Neural cell (in vitro differentiated cells): ENCODE results near the gene TNFSF11. TPM values are rescaled to one million over a fixed set of nuclear protein-coding genes. Genes with fewer than 3 reads are reported as not detected.

Experiments
- H2AFZ ChIP-seq: fragments of 200-600, 300-800 bp; sonication (generic), shearing (Covaris generic); 2 replicates; pipeline ENCODE4 v1.6.0; 2014; ENCODE audit warnings: low read depth, mild to moderate bottlenecking, antibody characterized with exemption, low read length, moderate library complexity
- H3F3A ChIP-seq: fragments of 200-600 bp; shearing (Covaris generic); 2 replicates; pipeline ENCODE4 v1.6.1; 2016; ENCODE audit warnings: mild to moderate bottlenecking, moderate library complexity, mixed read lengths, antibody characterized with exemption, low read length; ENCODE audit not compliant: insufficient read depth, poor library complexity, severe bottlenecking
- H3K27ac ChIP-seq: fragments of 200-600, 300-800 bp; sonication (generic), shearing (Covaris generic); 2 replicates; pipeline ENCODE4 v1.5.1; 2014; ENCODE audit warnings: mild to moderate bottlenecking, low read length, moderate library complexity
- H3K27me3 ChIP-seq: fragments of 300-800, 200-600 bp; sonication (generic), shearing (Covaris generic); 2 replicates; pipeline ENCODE4 v1.6.0; 2014; ENCODE audit warnings: mild to moderate bottlenecking, low read depth, low read length, moderate library complexity; ENCODE audit not compliant: insufficient read depth
- H3K36me3 ChIP-seq: fragments of 300-800, 200-600 bp; sonication (generic), shearing (Covaris generic); 2 replicates; pipeline ENCODE4 v1.5.1; 2014; ENCODE audit warnings: mild to moderate bottlenecking, antibody characterized with exemption, low read length, moderate library complexity; ENCODE audit not compliant: insufficient read depth
- H3K4me2 ChIP-seq: fragments of 300-800, 200-600 bp; sonication (generic), shearing (Covaris generic); 2 replicates; pipeline ENCODE4 v1.6.0; 2014; ENCODE audit warnings: mild to moderate bottlenecking, low read length
- H3K4me3 ChIP-seq: fragments of 300-800, 200-600 bp; sonication (generic), shearing (Covaris generic); 2 replicates; pipeline ENCODE4 v1.5.1; 2014; ENCODE audit warnings: mild to moderate bottlenecking, low read length, moderate library complexity
- H3K79me2 ChIP-seq: fragments of 200-600 bp; shearing (Covaris generic); replicated peaks from 2 replicates; pipeline ENCODE4 v1.6.0; 2014; ENCODE audit warnings: mild to moderate bottlenecking, low read length, moderate library complexity; ENCODE audit not compliant: insufficient read depth
- H3K9ac ChIP-seq: fragments of 300-800, 200-600 bp; sonication (generic), shearing (Covaris generic); 2 replicates; pipeline ENCODE4 v1.6.1; 2016; ENCODE audit warnings: mild to moderate bottlenecking, low read length, mixed read lengths
- H3K9me2 ChIP-seq: fragments of 200-600 bp; shearing (Covaris generic); 2 replicates; pipeline ENCODE4 v1.6.1; 2016; ENCODE audit warnings: mild to moderate bottlenecking, low read length, mixed read lengths; ENCODE audit not compliant: insufficient read depth
- H3K9me3 ChIP-seq: fragments of 200-600, 300-800 bp; sonication (generic), shearing (Covaris generic); 2 replicates; pipeline ENCODE4 v1.6.1; 2016; ENCODE audit warnings: mild to moderate bottlenecking, mixed run types, low read length, moderate library complexity, mixed read lengths
- H4K20me1 ChIP-seq: fragments of 200-600 bp; shearing (Covaris generic); 2 replicates; pipeline ENCODE4 v1.6.1; 2016; ENCODE audit warnings: mild to moderate bottlenecking, mixed run types; ENCODE audit not compliant: insufficient read depth
- EP300 ChIP-seq: fragments of 450-650 bp; conservative IDR thresholded peaks from 2 replicates; pipeline ENCODE4 v1.6.1; 2014; ENCODE audit warnings: antibody characterized with exemption, mild to moderate bottlenecking, moderate library complexity; ENCODE audit not compliant: poor library complexity, severe bottlenecking
- EZH2 ChIP-seq: fragments of 200-600, 300-800 bp; shearing (Covaris generic), sonication (generic); IDR thresholded peaks from 2 replicates; pipeline ENCODE4 v1.6.1; 2014; ENCODE audit warnings: antibody characterized with exemption, low read length, borderline replicate concordance, mild to moderate bottlenecking; ENCODE audit not compliant: insufficient read depth, poor library complexity, severe bottlenecking
- MXI1 ChIP-seq: fragments of 450-650 bp; conservative IDR thresholded peaks from 2 replicates; pipeline ENCODE4 v1.6.1; 2014; ENCODE audit warnings: antibody characterized with exemption, mild to moderate bottlenecking; ENCODE audit not compliant: poor library complexity, severe bottlenecking
- POLR2AphosphoS5 ChIP-seq: IDR thresholded peaks from 2 replicates; pipeline ENCODE4 v1.6.1; 2012
- RAD21 ChIP-seq: fragments of 450-650 bp; conservative IDR thresholded peaks from 2 replicates; pipeline ENCODE4 v1.6.1; 2014; ENCODE audit warnings: antibody characterized with exemption, mild to moderate bottlenecking, moderate library complexity
- SMC3 ChIP-seq: fragments of 450-650 bp; conservative IDR thresholded peaks from 2 replicates; pipeline ENCODE4 v1.6.1; 2014; ENCODE audit warnings: antibody characterized with exemption, mild to moderate bottlenecking, moderate library complexity; ENCODE audit not compliant: poor library complexity
- TAF1 ChIP-seq: IDR thresholded peaks from 2 replicates; pipeline ENCODE4 v1.6.1; 2012; ENCODE audit warnings: low read depth
- polyA plus RNA-seq: library from polyadenylated mRNA; depleted of rRNA; stranded (reverse); fragments of >200 nt; gene quantifications from 2 replicates; pipeline ENCODE4 v1.2.3, GENCODE V29; 2014
- TF ChIP-seq, protein P1 (sequence below): IDR thresholded peaks from 2 replicates; pipeline ENCODE4 v1.6.1; 2012; ENCODE audit warnings: borderline replicate concordance
- TF ChIP-seq, protein P2 (sequence below): fragments of 450-650 bp; IDR thresholded peaks from 2 replicates; pipeline ENCODE4 v1.5.1; 2014; ENCODE audit warnings: antibody characterized with exemption, mild to moderate bottlenecking, moderate library complexity; ENCODE audit not compliant: poor library complexity, severe bottlenecking

TNFSF11 gene
- polyA plus RNA-seq, 1 donor from 2014 or later, result not detected

- Histone ChIP-seq H3F3A (no peaks in the 10 kb centered on the region), H3K36me3 (no peaks in the 10 kb centered on the region), H4K20me1 (no peaks in the 10 kb centered on the region), H3K9me2 (no peaks in the 10 kb centered on the region), H3K79me2 (no peaks in the 10 kb centered on the region), H3K27me3 (peaks cover 6% of the 10 kb centered on the region), H3K27ac (no peak overlapping the region), H2AFZ (no peak overlapping the region), H3K9me3 (no peaks in the 10 kb centered on the region), H3K4me2 (no peak overlapping the region), H3K4me3 (no peak overlapping the region), H3K9ac (no peak overlapping the region)
- TF ChIP-seq POLR2AphosphoS5 (no peak), TAF1 (no peak), SMC3 (no peak), MXI1 (no peak)
- TF ChIP-seq, protein P1, sequence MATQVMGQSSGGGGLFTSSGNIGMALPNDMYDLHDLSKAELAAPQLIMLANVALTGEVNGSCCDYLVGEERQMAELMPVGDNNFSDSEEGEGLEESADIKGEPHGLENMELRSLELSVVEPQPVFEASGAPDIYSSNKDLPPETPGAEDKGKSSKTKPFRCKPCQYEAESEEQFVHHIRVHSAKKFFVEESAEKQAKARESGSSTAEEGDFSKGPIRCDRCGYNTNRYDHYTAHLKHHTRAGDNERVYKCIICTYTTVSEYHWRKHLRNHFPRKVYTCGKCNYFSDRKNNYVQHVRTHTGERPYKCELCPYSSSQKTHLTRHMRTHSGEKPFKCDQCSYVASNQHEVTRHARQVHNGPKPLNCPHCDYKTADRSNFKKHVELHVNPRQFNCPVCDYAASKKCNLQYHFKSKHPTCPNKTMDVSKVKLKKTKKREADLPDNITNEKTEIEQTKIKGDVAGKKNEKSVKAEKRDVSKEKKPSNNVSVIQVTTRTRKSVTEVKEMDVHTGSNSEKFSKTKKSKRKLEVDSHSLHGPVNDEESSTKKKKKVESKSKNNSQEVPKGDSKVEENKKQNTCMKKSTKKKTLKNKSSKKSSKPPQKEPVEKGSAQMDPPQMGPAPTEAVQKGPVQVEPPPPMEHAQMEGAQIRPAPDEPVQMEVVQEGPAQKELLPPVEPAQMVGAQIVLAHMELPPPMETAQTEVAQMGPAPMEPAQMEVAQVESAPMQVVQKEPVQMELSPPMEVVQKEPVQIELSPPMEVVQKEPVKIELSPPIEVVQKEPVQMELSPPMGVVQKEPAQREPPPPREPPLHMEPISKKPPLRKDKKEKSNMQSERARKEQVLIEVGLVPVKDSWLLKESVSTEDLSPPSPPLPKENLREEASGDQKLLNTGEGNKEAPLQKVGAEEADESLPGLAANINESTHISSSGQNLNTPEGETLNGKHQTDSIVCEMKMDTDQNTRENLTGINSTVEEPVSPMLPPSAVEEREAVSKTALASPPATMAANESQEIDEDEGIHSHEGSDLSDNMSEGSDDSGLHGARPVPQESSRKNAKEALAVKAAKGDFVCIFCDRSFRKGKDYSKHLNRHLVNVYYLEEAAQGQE, result no peak
Observed at GRCh38 chr13:42607546-42607945, 33.6 kb downstream of the TNFSF11 start.

- Histone ChIP-seq H3K4me3 (no peak overlapping the region), H3K27ac (no peak overlapping the region), H3K9me3 (no peaks in the 10 kb centered on the region), H3K9ac (no peak overlapping the region), H3F3A (no peaks in the 10 kb centered on the region), H4K20me1 (no peaks in the 10 kb centered on the region), H3K36me3 (no peaks in the 10 kb centered on the region), H2AFZ (no peak overlapping the region), H3K79me2 (no peaks in the 10 kb centered on the region), H3K9me2 (no peaks in the 10 kb centered on the region), H3K4me2 (no peak overlapping the region), H3K27me3 (peaks cover 6% of the 10 kb centered on the region)
- peak; percentile 14 for TF ChIP-seq MXI1
- peak; percentile 100 for TF ChIP-seq POLR2AphosphoS5
- no peak for TF ChIP-seq EZH2
- TF ChIP-seq, protein P1, result peak; percentile 71
- TF ChIP-seq RAD21, result no peak
- TF ChIP-seq, protein P2, sequence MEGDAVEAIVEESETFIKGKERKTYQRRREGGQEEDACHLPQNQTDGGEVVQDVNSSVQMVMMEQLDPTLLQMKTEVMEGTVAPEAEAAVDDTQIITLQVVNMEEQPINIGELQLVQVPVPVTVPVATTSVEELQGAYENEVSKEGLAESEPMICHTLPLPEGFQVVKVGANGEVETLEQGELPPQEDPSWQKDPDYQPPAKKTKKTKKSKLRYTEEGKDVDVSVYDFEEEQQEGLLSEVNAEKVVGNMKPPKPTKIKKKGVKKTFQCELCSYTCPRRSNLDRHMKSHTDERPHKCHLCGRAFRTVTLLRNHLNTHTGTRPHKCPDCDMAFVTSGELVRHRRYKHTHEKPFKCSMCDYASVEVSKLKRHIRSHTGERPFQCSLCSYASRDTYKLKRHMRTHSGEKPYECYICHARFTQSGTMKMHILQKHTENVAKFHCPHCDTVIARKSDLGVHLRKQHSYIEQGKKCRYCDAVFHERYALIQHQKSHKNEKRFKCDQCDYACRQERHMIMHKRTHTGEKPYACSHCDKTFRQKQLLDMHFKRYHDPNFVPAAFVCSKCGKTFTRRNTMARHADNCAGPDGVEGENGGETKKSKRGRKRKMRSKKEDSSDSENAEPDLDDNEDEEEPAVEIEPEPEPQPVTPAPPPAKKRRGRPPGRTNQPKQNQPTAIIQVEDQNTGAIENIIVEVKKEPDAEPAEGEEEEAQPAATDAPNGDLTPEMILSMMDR, result no peak
- TF ChIP-seq TAF1, result no peak
- TF ChIP-seq EP300, result peak; percentile 99
- no peak for TF ChIP-seq SMC3
Observed at GRCh38 chr13:42610649-42611048, 36.7 kb downstream of the TNFSF11 start.
